Measurements from ENCODE around the gene VAMP2.

Gene VAMP2

GRCh38 chr17:8110907-8111306 lies 51.8 kb downstream of the VAMP2 start:
- no peak for TF ChIP-seq ZFP30 (CRISPR knock-in tag; IDR thresholded peaks at IDR 0.05)
- TF ChIP-seq CREB5 (CRISPR knock-in tag; IDR thresholded peaks at IDR 0.05; ENCODE audit: low read depth): no peak
- TF ChIP-seq ARNTL (CRISPR knock-in tag; IDR thresholded peaks at IDR 0.05; ENCODE audit: borderline replicate concordance, low read depth): no peak
- TF ChIP-seq BACH2 (CRISPR knock-in tag; IDR thresholded peaks at IDR 0.05; ENCODE audit: borderline replicate concordance): no peak
- no peak for TF ChIP-seq ZNF70 (CRISPR knock-in tag; IDR thresholded peaks at IDR 0.05)
- TF ChIP-seq PATZ1 (CRISPR knock-in tag; IDR thresholded peaks at IDR 0.05; ENCODE audit: borderline replicate concordance): no peak
- no peak for TF ChIP-seq CSDC2 (CRISPR knock-in tag; IDR thresholded peaks at IDR 0.05)
- no peak for TF ChIP-seq PPARA (CRISPR knock-in tag; IDR thresholded peaks at IDR 0.05; ENCODE audit: borderline replicate concordance)
- TF ChIP-seq RARB (CRISPR knock-in tag; IDR thresholded peaks at IDR 0.05): no peak
- no peak for TF ChIP-seq SNAI2 (CRISPR knock-in tag; IDR thresholded peaks at IDR 0.05)
- no peak for TF ChIP-seq TSHZ2 (CRISPR knock-in tag; IDR thresholded peaks at IDR 0.05)
- no peak for TF ChIP-seq ZNF565 (CRISPR knock-in tag; conservative IDR thresholded peaks at IDR 0.05; ENCODE audit: low read depth)
- no peak for TF ChIP-seq ZNF8 (CRISPR knock-in tag; IDR thresholded peaks at IDR 0.05)
- no peak for TF ChIP-seq ESRRG (CRISPR knock-in tag; IDR thresholded peaks at IDR 0.05)
- no peak for TF ChIP-seq TCF4 (CRISPR knock-in tag; IDR thresholded peaks at IDR 0.05; ENCODE audit: borderline replicate concordance)
- no peak for TF ChIP-seq ZC3H10 (CRISPR knock-in tag; IDR thresholded peaks at IDR 0.05)
- no peak for TF ChIP-seq OSR1 (CRISPR knock-in tag; IDR thresholded peaks at IDR 0.05)
- ATAC-seq: no peak

GRCh38 chr17:8110456-8110804 lies 52.3 kb downstream of the VAMP2 start:
- TF ChIP-seq ZFP30 (CRISPR knock-in tag; IDR thresholded peaks at IDR 0.05): no peak
- no peak for TF ChIP-seq BACH2 (CRISPR knock-in tag; IDR thresholded peaks at IDR 0.05; ENCODE audit: borderline replicate concordance)
- TF ChIP-seq ZNF565 (CRISPR knock-in tag; conservative IDR thresholded peaks at IDR 0.05; ENCODE audit: low read depth): no peak
- no peak for ATAC-seq

GRCh38 chr17:8109661-8110455 lies 52.9 kb downstream of the VAMP2 start:
- peak; percentile 88 for ATAC-seq
- no peak for TF ChIP-seq ZNF8 (CRISPR knock-in tag; IDR thresholded peaks at IDR 0.05)
- TF ChIP-seq ESRRG (CRISPR knock-in tag; IDR thresholded peaks at IDR 0.05): no peak

Data from SK-N-SH treated with all-trans-retinoic acid at 6 μM for 48 hours (cell line).